ENCODE data around the gene ST6GALNAC2.
A peak's percentile ranks its signal among the peaks of the same experiment; 100 is the strongest.
"Not testable (repeated sequence)": the region's sequence is repeated elsewhere in the genome, so short reads cannot be mapped to it uniquely, and the experiment has no call there.

Gene ST6GALNAC2

DNA sequence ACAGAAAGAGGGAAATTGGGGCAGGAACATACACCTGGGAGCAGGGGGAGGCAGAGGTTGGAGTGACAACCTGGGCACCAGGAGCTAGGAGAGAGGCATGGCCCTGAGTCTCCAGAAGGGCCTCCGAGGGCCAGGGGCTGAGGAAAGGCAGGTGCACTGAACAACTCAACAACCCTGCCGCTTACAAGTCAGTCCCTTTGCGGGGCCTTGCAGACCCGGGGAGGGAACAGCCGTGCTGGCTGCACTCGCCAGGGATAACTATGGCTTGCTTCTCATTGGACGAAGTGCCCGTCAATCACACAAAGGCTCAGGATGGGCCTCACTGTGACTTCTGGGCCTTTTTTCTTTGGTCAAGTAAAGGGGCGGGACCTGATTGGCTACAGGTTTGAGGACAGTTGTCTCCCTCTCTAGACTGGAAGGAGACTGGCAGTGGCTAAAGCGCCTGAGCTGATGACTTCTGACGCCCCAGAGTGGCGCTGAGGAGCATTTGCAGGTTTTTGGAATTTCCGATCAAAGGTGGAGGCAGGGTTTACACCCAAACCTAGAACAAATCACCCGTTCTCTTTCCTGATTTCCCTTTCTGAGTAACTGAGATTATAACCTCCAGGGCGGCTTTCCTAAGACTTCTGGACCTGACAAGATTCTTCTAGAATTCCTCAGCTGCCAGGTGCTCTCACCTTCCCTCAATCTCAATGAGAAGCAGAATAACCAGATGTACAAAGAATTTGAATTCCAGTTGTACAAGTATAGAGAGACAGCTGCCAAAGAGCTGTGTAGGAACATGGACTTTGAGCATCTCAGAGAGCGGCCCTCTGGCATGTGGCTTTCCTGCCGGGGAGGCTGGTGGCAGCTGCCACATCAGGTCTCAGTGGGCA, 27.6 kb upstream of the ST6GALNAC2 start:
- H3K9me3 ChIP-seq (ENCODE audit: control extremely low read depth in 1 of 5, control insufficient read depth in 4 of 5, insufficient read depth in 2 of 5, low read depth in 1 of 5, low read length in 4 of 5): no peaks in the 10 kb centered on the region
- no peak overlapping the region for H3K27ac ChIP-seq (ENCODE audit: insufficient read depth in 1 of 2, low read depth in 1 of 2, low read length in 2 of 2, poor library complexity in 1 of 2, severe bottlenecking in 2 of 2)
- H3K36me3 ChIP-seq (ENCODE audit: control insufficient read depth in 4 of 4, insufficient read depth in 4 of 4, low read length in 3 of 4): no peaks in the 10 kb centered on the region
- 81% methylated on average over 12 of the region's 17 CpGs for WGBS (ENCODE audit: insufficient coverage)
- peaks cover 0 to 12% (median 4%) of the 10 kb centered on the region in 4 experiments for H3K4me1 ChIP-seq (ENCODE audit: control extremely low read depth in 1 of 4, control insufficient read depth in 4 of 4, insufficient read depth in 4 of 4, low read length in 3 of 4)
- DNase-seq: no peak
- no peaks in the 10 kb centered on the region for H3K27me3 ChIP-seq (replicated peaks in 2 of 5; ENCODE audit: control insufficient read depth in 4 of 5, insufficient read depth in 5 of 5, low read length in 4 of 5)
- H3K4me3 ChIP-seq (ENCODE audit: control insufficient read depth in 1 of 7, extremely low read depth in 1 of 7, insufficient read depth in 4 of 7, low read depth in 2 of 7, low read length in 6 of 7): no peak overlapping the region
- ChIA-PET POLR2A (no interaction called here), CTCF (interaction anchor here (0.9 to 2.5 kb wide), 9 partner anchors 10 to 78 kb away, joined by 3 to 15 read pairs (median 3); no protein-coding TSS in a partner anchor)

DNA sequence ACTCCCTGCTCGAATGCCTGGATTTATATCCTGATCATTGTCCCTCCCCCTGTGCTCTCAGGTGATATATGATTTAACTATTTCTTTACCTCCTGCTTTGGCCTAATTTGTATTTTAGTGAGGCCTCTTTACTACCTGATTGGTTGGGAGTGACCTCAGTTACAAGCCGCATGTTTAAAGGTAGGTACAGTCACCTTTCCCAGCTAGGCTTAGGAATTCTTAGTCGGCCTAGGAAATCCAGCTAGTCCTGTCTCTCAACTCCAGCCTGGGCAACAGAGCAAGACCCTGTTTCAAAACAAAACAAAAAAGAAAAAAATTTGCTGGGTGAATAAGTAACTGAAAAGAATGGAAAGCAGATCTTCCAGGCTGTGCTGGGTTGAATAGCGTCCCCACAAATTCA, 26.8 kb upstream of the ST6GALNAC2 start:
- ChIA-PET POLR2A (no interaction called here), CTCF (interaction anchor here (1.2 to 1.8 kb wide), 7 partner anchors 9 to 52 kb away, joined by 3 to 7 read pairs (median 3); no protein-coding TSS in a partner anchor)
- DNase-seq: no peak
- H3K27me3 ChIP-seq (replicated peaks in 2 of 5; ENCODE audit: control insufficient read depth in 4 of 5, insufficient read depth in 5 of 5, low read length in 4 of 5): no peaks in the 10 kb centered on the region
- H3K4me3 ChIP-seq (ENCODE audit: control insufficient read depth in 1 of 7, extremely low read depth in 1 of 7, insufficient read depth in 4 of 7, low read depth in 2 of 7, low read length in 6 of 7): no peak overlapping the region
- no peaks in the 10 kb centered on the region for H3K9me3 ChIP-seq (ENCODE audit: control extremely low read depth in 1 of 5, control insufficient read depth in 4 of 5, insufficient read depth in 2 of 5, low read depth in 1 of 5, low read length in 4 of 5)
- peaks cover 0 to 12% (median 4%) of the 10 kb centered on the region in 4 experiments for H3K4me1 ChIP-seq (ENCODE audit: control extremely low read depth in 1 of 4, control insufficient read depth in 4 of 4, insufficient read depth in 4 of 4, low read length in 3 of 4)
- 100% methylated on average over 3 of the region's 4 CpGs for WGBS (ENCODE audit: insufficient coverage)
- no peak overlapping the region for H3K27ac ChIP-seq (ENCODE audit: insufficient read depth in 1 of 2, low read depth in 1 of 2, low read length in 2 of 2, poor library complexity in 1 of 2, severe bottlenecking in 2 of 2)
- H3K36me3 ChIP-seq (ENCODE audit: control insufficient read depth in 4 of 4, insufficient read depth in 4 of 4, low read length in 3 of 4): no peaks in the 10 kb centered on the region

DNA sequence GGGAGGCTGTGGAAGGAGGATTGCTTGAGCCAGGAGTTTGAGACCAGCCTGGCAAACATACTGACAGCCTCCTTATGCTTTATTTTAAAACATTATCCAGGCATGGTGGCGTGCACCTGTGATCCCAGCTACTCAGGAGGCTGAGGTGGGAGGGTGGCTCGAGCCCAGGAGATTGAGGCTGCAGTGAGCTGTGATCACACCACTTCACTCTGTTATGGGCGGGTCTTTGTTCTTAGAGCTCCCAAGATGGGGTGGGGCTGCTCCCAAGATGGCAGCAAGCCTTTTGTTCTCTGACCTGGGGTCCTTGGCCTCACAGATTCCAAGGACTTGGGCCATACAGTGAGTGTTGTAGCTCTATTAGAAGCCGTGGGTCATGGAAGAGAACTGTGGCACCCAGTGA, 26.1 kb upstream of the ST6GALNAC2 start:
- 96% methylated on average over 3 of the region's 4 CpGs for WGBS (ENCODE audit: insufficient coverage)
- H3K36me3 ChIP-seq (ENCODE audit: control insufficient read depth in 4 of 4, insufficient read depth in 4 of 4, low read length in 3 of 4): no peaks in the 10 kb centered on the region
- no peaks in the 10 kb centered on the region for H3K27me3 ChIP-seq (replicated peaks in 2 of 5; ENCODE audit: control insufficient read depth in 4 of 5, insufficient read depth in 5 of 5, low read length in 4 of 5)
- H3K27ac ChIP-seq (ENCODE audit: insufficient read depth in 1 of 2, low read depth in 1 of 2, low read length in 2 of 2, poor library complexity in 1 of 2, severe bottlenecking in 2 of 2): no peak overlapping the region
- H3K9me3 ChIP-seq (ENCODE audit: control extremely low read depth in 1 of 5, control insufficient read depth in 4 of 5, insufficient read depth in 2 of 5, low read depth in 1 of 5, low read length in 4 of 5): no peaks in the 10 kb centered on the region
- ChIA-PET CTCF (interaction anchor here (1.3 to 1.8 kb wide), 5 partner anchors 9 to 27 kb away, joined by 3 to 7 read pairs (median 3); no protein-coding TSS in a partner anchor), POLR2A (interaction anchor here (0.6 kb wide), 1 partner anchor 18 kb away, joined by 3 read pairs; no protein-coding TSS in a partner anchor)
- no peak for DNase-seq
- no peak overlapping the region for H3K4me3 ChIP-seq (ENCODE audit: control insufficient read depth in 1 of 7, extremely low read depth in 1 of 7, insufficient read depth in 4 of 7, low read depth in 2 of 7, low read length in 6 of 7)
- H3K4me1 ChIP-seq (ENCODE audit: control extremely low read depth in 1 of 4, control insufficient read depth in 4 of 4, insufficient read depth in 4 of 4, low read length in 3 of 4): peaks cover 0 to 12% (median 4%) of the 10 kb centered on the region in 4 experiments

DNA sequence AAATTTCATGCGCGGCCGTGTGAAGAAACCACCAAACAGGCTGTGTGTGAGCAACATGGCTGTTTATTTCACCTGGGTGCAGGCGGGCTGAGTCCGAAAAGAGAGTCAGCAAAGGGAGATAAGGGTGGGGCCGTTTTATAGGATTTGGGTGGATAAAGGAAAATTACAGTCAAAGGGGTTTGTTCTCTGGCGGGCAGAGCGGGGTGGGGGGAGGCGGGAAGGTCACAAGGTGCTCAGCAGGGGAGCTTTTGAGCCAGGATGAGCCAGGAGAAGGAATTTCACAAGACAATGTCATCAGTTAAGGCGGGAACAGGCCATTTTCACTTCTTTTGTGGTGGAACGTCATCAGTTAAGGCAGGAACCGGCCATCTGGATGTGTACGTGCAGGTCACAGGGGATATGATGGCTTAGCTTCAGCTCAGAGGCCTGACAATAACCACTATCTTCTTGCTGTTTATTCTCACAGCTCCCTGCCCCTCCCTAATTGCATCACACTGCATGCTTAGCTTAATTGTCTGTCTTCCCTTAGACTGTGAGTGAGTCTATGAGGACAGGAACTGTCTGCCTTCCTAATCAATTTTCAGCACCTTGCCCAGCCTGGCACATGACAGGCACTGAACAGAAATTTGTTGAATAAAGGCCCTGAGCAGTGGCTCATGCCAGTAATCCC, 25.6 kb upstream of the ST6GALNAC2 start:
- 78% methylated on average over 6 of the region's 13 CpGs for WGBS (ENCODE audit: insufficient coverage)
- not testable (repeated sequence) for H3K4me3 ChIP-seq (ENCODE audit: control insufficient read depth in 1 of 7, extremely low read depth in 1 of 7, insufficient read depth in 4 of 7, low read depth in 2 of 7, low read length in 6 of 7); H3K27ac ChIP-seq (ENCODE audit: insufficient read depth in 1 of 2, low read depth in 1 of 2, low read length in 2 of 2, poor library complexity in 1 of 2, severe bottlenecking in 2 of 2); H3K36me3 ChIP-seq (ENCODE audit: control insufficient read depth in 4 of 4, insufficient read depth in 4 of 4, low read length in 3 of 4); H3K27me3 ChIP-seq (replicated peaks in 2 of 5; ENCODE audit: control insufficient read depth in 4 of 5, insufficient read depth in 5 of 5, low read length in 4 of 5); H3K9me3 ChIP-seq (ENCODE audit: control extremely low read depth in 1 of 5, control insufficient read depth in 4 of 5, insufficient read depth in 2 of 5, low read depth in 1 of 5, low read length in 4 of 5); DNase-seq
- CTCF ChIA-PET: interaction anchor here (1.3 to 1.8 kb wide), 4 partner anchors 10 to 26 kb away, joined by 3 to 6 read pairs (median 3); no protein-coding TSS in a partner anchor
- peaks cover 0 to 12% (median 4%) of the 10 kb centered on the region in 4 experiments for H3K4me1 ChIP-seq (ENCODE audit: control extremely low read depth in 1 of 4, control insufficient read depth in 4 of 4, insufficient read depth in 4 of 4, low read length in 3 of 4)
- POLR2A ChIA-PET: interaction anchor here (0.6 kb wide), 1 partner anchor 18 kb away, joined by 3 read pairs; no protein-coding TSS in a partner anchor

DNA sequence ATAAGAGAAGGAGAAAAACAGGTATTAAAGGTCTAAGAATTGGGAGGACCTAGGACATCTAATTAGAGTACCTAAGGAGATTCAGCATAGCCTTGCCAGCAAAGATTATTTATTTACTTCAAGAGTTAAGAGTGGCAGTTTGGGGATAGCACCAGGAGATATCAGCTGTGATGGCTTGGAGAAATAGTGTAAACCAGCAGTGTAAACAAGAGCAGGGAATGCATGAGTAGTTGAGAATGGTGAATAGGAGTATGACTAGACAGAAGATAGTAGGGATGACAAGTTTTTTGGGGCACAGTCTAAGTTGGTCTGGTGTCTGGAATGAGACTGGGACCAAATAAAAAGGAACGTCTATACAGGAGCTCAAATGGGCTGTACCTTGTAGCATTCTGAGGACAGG, 21.0 kb upstream of the ST6GALNAC2 start:
- POLR2A ChIA-PET: not testable (repeated sequence)

DNA sequence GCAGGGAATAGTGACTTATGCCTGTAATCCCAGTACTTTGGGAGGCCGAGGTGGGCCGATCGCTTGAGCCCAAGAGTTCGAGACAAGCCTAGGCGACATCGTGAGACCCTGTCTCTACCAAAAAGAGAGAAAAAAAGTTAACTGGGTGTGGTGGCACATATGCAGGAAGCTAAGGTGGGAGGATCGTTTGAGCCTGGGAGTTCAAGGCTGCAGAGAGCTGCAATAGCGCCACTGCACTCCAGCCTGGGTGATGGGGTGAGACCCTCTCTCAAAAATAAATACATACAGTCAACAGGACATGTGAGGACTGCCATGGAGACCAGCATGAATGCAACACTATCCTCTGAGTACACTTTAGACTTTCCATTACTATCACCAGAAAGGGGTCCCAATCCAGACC, 15.4 kb upstream of the ST6GALNAC2 start:
- H3K4me3 ChIP-seq (ENCODE audit: control insufficient read depth in 1 of 7, extremely low read depth in 1 of 7, insufficient read depth in 4 of 7, low read depth in 2 of 7, low read length in 6 of 7): no peak overlapping the region
- H3K27me3 ChIP-seq (replicated peaks in 2 of 5; ENCODE audit: control insufficient read depth in 4 of 5, insufficient read depth in 5 of 5, low read length in 4 of 5): no peaks in the 10 kb centered on the region
- no peaks in the 10 kb centered on the region for H3K36me3 ChIP-seq (ENCODE audit: control insufficient read depth in 4 of 4, insufficient read depth in 4 of 4, low read length in 3 of 4)
- peaks cover 0 to 5% (median 0%) of the 10 kb centered on the region in 5 experiments for H3K9me3 ChIP-seq (ENCODE audit: control extremely low read depth in 1 of 5, control insufficient read depth in 4 of 5, insufficient read depth in 2 of 5, low read depth in 1 of 5, low read length in 4 of 5)
- H3K27ac ChIP-seq (ENCODE audit: insufficient read depth in 1 of 2, low read depth in 1 of 2, low read length in 2 of 2, poor library complexity in 1 of 2, severe bottlenecking in 2 of 2): peak overlapping the region in 1 of 2 experiments; percentile 11
- 100% methylated on average over 4 of the region's 8 CpGs for WGBS (ENCODE audit: insufficient coverage)
- H3K4me1 ChIP-seq (ENCODE audit: control extremely low read depth in 1 of 4, control insufficient read depth in 4 of 4, insufficient read depth in 4 of 4, low read length in 3 of 4): peaks cover 7 to 33% (median 11%) of the 10 kb centered on the region in 4 experiments
- POLR2A ChIA-PET: no interaction called here
- CTCF ChIA-PET: interaction anchor here (0.6 to 1.9 kb wide), 7 partner anchors 11 to 76 kb away, joined by 3 to 8 read pairs (median 4); partner anchors contain the start of gene ST6GALNAC2
- no peak for DNase-seq

More for the DNA sequence above, 21.0 kb upstream of the ST6GALNAC2 start:
- H3K36me3 ChIP-seq (ENCODE audit: control insufficient read depth in 4 of 4, insufficient read depth in 4 of 4, low read length in 3 of 4); H3K9me3 ChIP-seq (ENCODE audit: control extremely low read depth in 1 of 5, control insufficient read depth in 4 of 5, insufficient read depth in 2 of 5, low read depth in 1 of 5, low read length in 4 of 5); DNase-seq; CTCF ChIA-PET; H3K4me1 ChIP-seq (ENCODE audit: control extremely low read depth in 1 of 4, control insufficient read depth in 4 of 4, insufficient read depth in 4 of 4, low read length in 3 of 4); H3K27ac ChIP-seq (ENCODE audit: insufficient read depth in 1 of 2, low read depth in 1 of 2, low read length in 2 of 2, poor library complexity in 1 of 2, severe bottlenecking in 2 of 2); H3K27me3 ChIP-seq (replicated peaks in 2 of 5; ENCODE audit: control insufficient read depth in 4 of 5, insufficient read depth in 5 of 5, low read length in 4 of 5); H3K4me3 ChIP-seq (ENCODE audit: control insufficient read depth in 1 of 7, extremely low read depth in 1 of 7, insufficient read depth in 4 of 7, low read depth in 2 of 7, low read length in 6 of 7): not testable (repeated sequence)
- WGBS (ENCODE audit: insufficient coverage): no CpG with 5 or more reads among the region's 1 CpG
